ENCODE data around the gene RECK.

Gene RECK

DNA sequence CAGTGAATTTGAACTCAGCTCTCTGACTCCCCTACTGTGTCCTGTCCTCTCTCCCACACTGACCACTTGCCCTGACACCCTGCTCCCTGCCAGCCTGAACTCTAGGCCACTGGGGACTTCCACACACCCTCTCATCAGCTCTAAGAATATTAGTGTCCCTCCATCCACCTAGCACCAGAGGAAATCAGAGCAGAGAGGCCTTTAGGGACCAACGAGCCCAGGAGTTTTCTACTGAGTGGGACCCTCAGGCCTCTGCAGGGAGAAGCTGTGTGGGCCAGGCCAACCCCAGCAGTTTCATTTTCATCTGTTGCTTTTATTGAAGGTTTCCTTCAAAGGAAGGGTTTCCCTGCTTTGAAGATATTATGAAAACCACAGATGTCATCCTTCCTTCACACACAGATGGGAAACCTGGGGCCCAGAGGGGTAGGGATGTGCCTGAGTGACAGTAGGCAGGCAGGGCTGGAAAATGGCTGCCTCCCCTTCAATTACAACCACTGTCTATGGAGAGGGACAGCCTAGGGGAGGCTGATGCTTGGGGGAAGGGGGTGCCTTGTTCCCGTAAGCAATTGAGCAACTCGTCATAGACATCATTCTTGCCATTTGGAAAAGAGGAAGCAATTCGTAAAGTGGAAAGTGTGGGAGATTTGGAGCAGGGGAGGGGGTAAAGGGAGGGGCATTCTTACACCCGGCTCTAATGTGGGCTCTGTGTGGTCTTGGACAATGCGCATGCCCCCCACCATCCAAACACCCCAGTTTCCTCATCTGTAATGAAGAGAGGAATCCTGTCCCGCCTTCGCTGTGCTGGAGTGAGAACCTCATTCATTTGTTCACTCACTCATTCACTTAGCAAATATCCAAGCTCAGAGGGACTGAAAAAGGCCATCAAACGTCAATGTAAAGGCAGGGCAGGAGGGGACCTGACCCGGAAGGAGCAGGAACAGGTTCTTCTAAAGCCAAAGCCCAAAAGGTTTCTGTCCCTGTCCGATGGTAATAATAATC, 103.7 kb downstream of the RECK start:
- DNase-seq (ENCODE audit: low read depth), result no peak

DNA sequence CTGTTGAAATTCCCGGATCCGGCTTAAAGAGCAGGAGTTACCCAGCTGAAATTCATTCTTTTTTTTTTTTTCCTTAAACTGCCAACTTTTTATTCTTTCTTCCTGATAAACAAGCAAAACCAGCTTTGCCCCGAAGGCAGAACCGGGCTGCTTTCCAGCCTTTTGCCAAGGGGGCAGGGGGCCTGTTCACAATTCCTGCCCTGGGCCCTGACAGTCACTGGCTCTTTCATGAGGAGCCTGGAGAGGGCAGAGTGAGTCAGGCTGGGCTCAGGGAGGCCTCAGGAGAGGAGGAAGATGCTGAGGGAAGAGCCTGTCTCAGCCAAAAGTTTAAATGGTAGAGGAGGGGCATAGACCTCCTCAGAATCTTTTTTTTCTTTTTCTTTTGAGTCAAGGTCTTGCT, 104.6 kb downstream of the RECK start:
- DNase-seq (ENCODE audit: low read depth), result peak; percentile 56

DNA sequence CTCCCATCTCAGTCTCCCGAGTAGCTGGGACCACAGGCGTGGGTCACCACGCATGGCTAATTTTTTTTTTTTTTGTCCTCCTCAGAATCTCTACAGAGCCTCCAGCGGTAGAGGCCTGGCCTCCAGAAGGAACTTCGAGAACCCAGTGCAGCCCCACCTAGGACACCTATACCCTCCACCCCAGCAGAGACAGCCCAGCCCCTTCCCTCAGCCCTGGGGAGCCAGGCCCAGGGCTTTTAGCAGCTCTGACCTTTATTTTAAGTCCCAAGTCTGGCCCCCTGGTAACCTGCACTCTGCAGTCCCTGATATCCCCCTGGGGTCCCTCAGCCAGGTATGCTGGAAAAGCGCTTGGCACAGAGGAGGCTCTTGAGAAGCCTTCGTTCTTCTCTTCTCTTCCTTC, 105.0 kb downstream of the RECK start:
- no peak for DNase-seq (ENCODE audit: low read depth)

DNA sequence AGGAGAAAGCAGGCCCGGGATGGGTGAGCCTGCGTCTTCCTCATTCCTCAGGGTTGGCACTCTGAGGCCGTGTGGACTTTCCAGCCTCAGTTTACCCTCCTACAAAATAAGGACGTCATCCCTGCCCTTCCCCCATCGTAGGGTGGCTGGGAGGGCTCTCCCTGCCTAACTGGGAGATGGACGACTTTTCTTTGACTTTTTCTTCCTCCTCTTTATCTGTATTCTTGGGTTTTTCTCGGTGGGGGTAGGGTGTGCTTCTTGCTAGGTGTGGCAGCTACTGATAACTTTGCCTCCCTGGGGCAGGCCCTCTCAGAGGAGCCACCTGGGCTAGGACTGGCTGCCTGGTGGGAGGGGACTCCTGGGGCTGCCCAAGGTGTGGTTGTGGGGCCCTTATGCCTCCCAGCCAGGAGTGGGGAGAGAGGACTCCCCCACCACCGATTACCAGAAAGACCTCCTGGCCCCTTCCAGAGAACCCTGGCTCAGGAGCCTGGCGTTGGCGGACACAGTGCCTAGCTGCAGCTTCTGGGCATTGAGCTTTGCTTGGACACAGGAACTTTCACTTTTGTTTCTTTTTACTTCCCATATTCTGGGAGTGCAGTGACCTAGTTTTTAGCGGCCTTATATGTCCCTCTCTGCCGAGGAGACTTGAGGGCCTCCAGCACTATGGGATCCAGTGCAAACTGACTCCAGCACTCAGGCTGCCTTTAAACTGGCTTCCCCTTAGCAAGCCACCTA, 106.0 kb downstream of the RECK start:
- DNase-seq (ENCODE audit: low read depth), result no peak

DNA sequence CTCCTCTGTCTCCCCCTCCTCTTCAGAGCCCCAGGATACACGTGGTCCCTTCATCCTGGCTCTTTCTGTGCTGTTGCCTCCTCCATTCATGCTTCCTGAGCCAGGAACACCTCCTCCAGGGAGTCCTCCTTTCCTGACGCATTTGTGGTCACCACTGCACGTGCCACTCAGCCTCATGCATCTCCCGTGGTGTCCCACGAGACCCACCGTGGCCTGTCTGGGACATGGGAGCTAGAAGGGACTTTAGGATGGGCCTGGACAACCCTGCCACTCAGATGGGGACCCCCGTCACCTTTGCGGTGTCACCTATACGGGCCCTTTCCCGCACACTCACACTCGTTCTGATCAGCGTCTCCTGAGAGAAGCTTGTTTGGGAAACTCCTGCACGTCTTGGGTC, 106.5 kb downstream of the RECK start:
- DNase-seq (ENCODE audit: low read depth), result no peak

DNA sequence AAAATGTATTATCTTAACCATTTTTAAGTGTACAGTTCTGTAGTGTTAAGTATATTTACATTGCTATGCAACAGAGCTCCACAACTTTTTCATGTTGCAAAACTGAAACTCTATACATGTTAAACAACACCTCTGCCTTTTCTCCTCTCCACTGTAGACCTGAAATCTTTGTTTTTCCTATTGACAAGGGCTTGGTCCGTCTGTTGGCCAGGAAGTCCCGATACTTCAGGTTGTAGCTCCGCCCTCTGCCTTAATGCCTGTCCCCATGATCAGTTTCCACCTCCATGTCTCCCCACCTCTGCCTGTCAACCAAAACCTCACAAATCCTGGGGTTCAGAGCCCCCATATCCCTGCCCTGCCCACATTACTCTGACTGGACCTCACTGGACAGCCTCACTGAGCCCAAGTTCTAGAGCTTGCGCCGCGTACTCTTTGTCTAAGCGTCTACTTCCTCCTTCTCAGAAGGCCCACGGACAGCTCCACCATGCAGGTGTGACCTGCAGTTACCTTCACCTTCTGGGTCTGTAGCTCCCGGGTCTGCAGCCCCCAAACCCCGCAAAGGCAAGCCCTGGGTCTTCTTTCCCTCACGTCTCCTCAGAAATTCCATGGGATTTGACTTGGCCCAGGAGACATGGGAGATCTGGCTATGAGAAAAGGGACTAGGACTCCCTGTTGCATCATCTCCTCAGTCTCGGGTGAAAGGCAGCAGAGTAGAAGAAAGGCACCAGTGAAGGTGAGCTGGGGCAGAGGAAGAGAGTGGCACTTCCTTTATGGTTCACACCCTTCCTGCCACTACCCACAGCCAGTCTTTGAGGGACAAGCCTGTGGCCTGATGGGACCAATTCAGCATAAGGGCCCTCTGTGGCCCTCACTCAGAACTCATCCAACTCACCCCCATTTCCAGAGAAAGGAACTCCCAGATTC, 107.9 kb downstream of the RECK start:
- no peak for DNase-seq (ENCODE audit: low read depth)

DNA sequence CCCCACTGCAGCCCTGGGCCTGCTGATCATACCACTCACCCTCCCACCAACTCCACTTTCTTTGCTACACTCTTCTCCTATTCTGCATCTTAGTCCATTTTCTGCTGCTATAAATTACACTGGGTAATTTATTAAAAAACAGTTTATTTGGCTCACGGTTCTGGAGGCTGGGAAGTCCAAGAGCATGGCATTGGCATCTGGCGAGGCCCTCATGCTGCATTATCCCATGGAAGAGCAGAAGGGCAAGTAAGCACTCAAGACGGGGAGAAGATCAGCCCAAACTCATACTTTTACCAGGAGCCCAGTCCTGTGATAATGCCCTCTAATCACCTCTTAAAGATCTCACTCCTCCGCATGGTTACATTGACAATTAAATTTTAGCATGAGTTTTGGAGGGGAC, 109.3 kb downstream of the RECK start:
- no peak for DNase-seq (ENCODE audit: low read depth)

DNA sequence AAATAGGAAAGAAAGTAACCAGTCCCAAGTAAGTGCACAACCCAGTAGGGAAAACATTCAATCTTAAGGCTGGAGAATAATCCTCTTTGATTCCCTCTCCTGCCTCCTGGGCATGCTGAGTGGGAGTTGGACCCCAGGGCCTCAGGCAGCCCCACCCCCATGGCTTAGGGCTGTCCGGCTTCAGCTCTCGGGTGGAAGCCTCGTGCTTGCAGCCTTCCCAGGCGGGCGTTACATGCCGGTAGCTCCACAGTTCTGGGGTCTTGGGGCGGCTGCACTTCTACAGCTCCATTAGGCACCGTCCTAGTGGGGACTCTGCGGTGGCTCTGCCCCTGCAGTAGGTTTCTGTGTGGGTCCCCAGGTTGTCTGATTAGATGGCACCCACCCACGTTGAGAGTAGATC, 109.9 kb downstream of the RECK start:
- no peak for DNase-seq (ENCODE audit: low read depth)

DNA sequence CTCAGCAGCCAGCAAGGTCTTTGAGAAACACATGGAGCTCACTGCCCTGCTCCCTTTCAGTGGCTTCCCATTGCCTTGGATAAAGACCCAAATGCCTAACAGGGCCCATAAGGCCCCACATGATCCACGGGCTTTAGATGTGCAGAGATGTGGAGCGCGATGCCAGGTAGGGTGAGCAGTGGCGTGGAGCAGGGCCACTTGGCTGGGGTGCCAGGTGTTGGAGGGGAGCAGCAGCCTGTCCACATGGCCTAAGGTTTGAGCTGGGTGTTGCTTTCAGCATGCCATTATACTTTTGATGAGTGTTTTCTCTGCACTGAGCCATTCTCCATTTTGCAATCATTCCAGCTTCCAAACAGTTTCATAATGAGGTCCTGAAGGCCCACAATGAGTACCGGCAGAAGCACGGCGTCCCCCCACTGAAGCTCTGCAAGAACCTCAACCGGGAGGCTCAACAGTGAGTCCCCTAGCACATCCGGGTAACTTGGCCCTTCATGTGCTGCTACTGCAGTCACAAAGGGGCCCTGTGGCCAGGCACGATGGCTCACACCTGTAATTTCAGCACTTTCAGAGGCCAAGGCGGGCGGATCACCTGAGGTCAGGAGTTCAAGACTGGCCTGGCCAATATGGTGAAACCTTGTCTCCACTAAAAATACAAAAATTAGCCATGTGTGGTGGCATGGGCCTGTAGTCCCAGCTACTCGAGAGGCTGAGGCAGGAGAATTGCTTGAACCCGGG, 110.9 kb downstream of the RECK start:
- no peak for DNase-seq (ENCODE audit: low read depth)

DNA sequence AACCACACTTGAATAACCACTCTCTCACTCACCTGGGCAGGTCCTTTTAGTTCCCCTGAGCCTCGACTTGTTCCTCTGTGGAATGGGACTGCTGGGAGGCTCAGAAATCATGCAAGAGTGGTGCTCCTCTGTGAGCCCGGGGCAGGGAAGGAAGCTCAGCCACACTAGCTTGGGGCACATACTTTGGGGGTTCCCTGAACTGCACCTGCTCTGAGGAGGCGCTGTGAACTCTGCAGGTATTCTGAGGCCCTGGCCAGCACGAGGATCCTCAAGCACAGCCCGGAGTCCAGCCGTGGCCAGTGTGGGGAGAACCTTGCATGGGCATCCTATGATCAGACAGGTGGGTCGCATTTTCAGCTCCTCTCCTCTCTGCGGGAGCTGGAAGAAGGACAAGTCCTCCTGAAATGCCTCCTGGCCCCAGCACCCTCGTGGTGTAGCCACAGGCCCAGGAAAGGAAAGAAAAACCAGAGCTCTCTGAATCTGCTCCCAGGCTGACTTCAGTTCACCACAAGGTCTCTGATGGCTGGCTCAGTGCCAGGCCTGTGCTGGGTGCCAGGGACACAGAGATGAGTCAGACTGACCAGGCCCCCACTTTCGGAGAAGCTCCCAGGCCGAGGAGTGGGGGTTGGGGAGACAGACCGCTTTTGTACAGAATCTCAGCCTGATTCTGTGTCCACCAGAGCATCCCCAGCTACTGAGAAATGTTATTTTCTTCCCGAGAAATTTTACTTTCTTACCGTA, 111.8 kb downstream of the RECK start:
- peak; percentile 98 for DNase-seq (ENCODE audit: low read depth)

DNA sequence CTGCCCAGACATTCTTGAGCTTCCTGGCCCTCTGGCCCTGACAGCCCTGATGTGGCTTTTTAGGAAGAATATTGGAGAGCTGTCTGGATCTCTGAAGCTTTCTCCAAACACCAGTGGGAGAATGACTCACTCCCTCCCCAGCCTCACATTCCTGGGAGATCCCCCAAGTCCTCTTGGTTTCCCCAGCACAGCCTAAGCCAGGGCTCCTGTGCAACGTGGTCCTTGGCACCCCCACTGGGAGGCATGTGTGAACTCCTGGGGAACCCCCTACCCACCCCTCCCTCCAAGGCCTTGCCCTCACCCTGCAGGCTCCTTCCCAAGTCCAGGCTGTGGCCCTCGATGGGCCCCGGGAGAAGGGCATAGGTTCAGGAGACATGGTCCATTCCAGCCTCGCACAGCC, 112.5 kb downstream of the RECK start:
- DNase-seq (ENCODE audit: low read depth), result peak; percentile 80

DNA sequence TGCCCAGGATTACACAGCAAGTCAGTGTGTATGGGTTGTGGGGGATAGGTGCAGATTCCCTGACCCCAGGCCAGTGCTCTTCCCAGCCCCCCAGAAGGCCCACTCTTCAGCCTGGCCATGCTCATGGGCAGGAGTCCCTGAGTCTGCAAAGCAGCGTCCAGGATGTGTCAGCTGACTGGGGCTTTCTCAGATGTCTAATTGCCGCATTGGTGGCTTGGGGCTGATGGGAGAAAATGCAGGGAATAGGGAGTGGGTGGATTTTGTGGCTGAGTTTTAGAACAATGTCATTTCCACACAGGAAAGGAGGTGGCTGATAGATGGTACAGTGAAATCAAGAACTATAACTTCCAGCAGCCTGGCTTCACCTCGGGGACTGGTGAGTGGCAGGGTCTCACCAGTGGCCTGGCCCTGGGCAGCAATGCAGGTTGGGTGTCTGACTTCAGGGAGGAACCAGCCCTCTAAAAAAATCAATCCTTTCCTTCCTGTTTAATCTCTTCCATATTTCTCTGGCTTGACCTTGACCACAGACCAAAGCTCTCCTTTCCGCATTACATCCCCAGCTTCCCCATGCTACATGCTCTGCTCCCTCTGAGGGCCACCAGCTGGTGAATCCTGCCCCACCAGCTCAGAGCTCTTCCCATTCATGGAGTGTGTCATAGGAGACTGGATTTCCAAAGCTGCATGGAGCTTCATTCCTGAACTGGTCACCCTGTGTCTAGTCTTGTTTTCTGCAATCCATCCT, 114.0 kb downstream of the RECK start:
- DNase-seq (ENCODE audit: low read depth), result peak; percentile 59

DNA sequence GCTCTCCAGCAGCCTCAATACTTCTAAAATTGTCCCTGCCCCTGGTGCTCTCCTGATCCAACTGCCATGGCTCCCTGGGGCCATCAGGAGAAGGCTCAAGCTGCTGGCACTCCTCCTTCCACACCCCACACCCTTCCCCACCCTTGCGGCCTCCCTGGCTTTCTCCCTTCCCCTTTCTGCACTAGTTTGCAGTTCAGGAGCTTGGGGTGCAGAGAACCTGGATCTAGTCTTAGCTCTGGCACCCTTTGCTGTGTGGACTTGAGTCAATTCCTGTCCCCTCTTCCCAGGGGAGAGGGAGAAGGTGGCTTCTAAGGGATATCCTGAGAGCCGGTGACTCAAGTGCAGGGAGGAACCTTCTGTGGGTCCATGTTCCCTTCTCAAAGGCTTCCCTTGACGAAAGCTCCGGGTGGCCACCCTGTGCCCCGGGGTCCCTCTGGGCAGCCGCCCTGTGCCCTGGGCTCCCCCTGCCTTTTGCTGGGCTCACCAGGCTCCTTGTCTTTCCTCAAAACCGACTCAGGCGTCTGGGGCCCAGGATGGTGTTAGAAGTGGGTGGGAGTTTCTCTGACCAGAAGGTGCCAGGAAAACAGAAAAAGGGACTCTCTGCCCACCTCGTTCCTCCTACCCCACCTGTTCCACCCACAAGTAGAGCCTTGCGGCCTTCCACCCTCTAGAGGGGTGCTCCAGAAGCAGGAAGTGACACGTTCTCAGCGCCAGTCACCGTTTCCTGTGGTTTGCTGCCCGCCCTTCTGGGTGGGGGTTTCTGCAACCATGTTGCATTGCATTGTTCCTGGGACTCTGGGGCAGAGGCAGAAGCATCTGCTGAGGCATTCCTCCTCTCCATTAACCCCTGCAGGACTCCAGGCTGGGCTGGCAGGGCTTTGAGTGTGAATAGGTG, 114.8 kb downstream of the RECK start:
- peak; percentile 94 for DNase-seq (ENCODE audit: low read depth)

DNA sequence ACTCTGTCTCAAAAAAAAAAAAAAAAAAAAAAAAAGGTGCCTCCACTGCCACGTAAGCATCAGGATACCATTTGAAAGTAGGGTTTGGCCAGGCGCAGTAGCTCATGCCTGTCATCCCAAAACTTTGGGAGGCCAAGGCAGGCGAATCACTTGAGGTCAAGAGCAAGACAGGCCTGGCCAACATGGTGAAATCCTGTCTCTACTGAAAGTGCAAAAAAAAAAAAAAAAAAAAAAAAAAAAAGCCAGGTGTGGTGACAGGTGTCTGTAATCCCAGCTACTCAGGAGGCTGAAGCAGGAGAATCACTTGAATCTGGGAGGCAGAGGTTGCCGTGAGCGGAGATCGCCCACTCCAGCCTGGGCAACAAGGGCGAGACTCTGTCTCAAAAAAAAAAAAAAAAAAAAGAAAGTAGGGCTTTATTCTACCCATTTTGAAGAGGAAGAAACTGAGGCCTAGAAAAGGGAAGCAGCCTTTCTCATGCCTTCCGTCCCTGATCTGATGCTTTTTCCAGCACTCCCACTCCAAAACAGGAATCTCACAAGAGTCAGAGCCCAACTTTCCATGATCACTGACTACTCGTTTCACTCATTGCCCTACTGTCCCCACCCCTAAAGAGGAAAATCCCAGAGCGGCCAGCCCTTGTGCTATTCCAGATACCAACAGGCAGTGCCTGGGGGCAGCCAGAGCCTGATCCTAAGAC, 116.2 kb downstream of the RECK start:
- DNase-seq (ENCODE audit: low read depth), result no peak

DNA sequence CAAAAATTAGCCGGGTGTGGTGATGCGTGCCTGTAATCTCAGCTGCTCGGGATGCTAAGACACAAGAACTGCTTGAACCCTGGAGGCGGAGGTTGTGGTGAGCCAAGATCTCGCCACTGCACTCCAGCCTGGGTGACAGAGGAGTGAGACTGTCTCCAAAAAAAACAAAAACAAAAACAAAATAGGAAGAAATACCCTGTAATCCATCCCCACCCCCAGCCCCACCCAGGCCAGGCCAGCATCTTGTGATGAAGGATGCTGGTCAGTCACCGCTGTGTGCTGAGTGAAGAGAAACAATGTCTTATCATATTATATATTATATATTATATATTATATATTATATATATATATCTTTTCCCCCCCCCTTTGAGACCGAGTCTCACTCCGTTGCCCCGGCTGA, 117.0 kb downstream of the RECK start:
- DNase-seq (ENCODE audit: low read depth), result no peak

DNA sequence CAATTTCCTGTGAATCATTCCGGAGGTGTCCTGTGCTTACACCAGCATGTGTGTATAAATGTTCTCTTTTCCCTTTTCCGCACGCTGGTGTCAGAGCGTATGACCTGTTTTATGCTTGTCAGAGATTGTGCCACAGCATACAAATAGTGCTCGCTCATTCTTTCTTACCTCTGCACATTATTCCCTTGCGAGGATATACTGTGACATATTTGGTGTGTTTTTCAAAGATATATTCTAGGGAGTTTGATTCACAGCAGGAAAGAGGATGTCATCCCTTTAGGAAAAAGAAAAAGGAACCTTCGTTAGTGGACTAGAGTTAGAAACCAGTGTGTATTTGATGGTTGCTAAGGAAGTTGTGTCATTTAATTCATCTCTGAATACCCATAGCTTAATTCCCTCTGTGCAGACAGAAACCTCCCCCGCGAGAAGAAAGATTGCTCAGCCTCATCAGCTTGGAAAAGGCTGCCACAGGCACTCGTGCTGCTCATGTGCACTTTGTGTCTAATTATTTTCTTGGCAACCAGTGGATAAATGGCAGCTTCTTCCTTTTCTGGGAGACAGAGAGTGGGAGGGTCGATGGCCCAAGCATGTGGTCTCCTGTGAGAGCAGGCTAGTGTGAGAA, 117.7 kb downstream of the RECK start:
- peak; percentile 80 for DNase-seq (ENCODE audit: low read depth)

DNA sequence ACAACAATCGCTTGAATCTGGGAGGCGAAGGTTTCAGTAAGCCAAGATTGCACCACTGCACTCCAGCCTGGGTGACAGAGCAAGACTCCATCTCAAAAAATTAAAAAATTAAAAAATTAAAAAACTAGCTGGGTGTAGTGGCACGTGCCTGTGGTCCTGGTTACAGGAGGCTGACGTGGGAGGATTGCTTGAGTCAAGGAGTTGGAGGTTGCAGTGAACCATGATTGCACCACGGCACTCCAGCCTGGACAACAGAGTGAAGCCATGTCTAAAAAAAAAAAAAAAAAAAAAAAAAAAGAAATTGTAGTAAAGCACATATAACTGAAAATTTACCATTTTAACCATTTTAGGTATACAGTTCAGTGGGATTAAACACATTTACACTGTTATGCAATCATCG, 119.4 kb downstream of the RECK start:
- no peak for DNase-seq (ENCODE audit: low read depth)

DNA sequence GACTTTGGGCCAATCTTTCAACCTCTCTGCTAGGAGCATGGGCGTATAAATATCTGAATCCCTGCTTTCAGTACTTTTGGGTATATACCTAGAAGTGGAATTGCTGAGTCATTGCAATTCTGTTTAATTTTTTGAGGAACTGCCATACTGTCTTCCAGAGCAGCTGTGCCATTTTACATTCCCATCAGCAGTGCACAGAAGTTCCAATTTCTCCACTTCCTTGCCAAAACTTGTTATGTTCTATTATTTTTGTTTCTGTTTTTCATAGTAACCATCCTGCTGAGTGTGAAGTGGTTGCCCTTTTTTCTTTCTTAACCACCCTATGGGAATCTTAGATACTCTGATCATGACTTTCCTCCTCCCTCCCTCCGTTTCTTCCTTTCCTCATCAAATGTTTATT, 121.4 kb downstream of the RECK start:
- DNase-seq (ENCODE audit: low read depth), result no peak
